Endothelial cell of umbilical vein (primary cell): ENCODE measurements around the gene CAMKMT.

Experiments
- EZH2 ChIP-seq: IDR thresholded peaks from 2 replicates; pipeline ENCODE4 v1.6.1; 2012; ENCODE audit warnings: borderline replicate concordance, low read depth, mild to moderate bottlenecking, moderate library complexity, low read length, inconsistent platforms; ENCODE audit not compliant: severe bottlenecking
- POLR2AphosphoS5 ChIP-seq: IDR thresholded peaks from 2 replicates; pipeline ENCODE4 v1.6.1; 2012; ENCODE audit warnings: low read depth, mild to moderate bottlenecking, control low read depth, low read length, moderate library complexity; ENCODE audit not compliant: insufficient read depth
- TF ChIP-seq, protein P1 (sequence below), 2 donors: IDR thresholded peaks; 1 replicate in 1 of 2; 2 replicates in 1 of 2; pipeline ENCODE4 v1.5.1; 2011; ENCODE audit warnings: low read length in 2 of 2, mild to moderate bottlenecking in 2 of 2, moderate library complexity in 2 of 2, control low read depth in 1 of 2, inconsistent platforms in 1 of 2, low read depth in 1 of 2; ENCODE audit not compliant: insufficient read depth in 1 of 2; ENCODE audit errors: extremely low read depth in 1 of 2
- TF ChIP-seq, protein P2 (sequence below): IDR thresholded peaks from 2 replicates; pipeline ENCODE4 v1.6.1; 2011; ENCODE audit not compliant: insufficient read depth, insufficient read length

DNA sequence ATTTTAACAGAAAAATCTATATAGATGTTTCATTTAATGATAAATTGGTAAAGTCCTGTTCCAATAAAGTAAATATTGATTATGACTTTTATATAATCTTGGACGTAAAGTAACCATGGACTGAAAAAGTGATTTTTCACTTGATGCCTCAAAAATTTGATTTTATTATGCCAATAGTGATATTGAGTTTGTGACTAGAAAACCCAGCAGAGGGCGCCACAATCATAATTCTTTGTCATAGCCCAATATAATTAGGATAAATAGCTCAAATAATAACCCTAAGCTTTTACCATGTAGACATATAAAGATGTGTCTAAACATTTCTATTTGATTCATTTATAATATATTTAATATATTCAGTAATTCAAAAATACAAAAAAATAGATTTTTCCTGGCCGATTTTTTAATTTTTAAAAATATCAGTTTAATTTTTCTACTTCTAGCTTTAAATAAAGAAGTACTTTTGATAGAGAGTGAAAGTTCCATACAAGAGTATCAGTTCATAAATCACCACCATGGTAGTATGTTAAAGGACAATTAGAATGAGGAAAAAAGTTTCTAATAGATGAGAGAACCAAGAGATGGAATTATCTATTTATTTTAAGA, 30.7 kb downstream of the CAMKMT start:
- TF ChIP-seq, protein P1, sequence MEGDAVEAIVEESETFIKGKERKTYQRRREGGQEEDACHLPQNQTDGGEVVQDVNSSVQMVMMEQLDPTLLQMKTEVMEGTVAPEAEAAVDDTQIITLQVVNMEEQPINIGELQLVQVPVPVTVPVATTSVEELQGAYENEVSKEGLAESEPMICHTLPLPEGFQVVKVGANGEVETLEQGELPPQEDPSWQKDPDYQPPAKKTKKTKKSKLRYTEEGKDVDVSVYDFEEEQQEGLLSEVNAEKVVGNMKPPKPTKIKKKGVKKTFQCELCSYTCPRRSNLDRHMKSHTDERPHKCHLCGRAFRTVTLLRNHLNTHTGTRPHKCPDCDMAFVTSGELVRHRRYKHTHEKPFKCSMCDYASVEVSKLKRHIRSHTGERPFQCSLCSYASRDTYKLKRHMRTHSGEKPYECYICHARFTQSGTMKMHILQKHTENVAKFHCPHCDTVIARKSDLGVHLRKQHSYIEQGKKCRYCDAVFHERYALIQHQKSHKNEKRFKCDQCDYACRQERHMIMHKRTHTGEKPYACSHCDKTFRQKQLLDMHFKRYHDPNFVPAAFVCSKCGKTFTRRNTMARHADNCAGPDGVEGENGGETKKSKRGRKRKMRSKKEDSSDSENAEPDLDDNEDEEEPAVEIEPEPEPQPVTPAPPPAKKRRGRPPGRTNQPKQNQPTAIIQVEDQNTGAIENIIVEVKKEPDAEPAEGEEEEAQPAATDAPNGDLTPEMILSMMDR (IDR thresholded peaks at IDR 0.05; ENCODE audit: extremely low read depth in 1 of 2, insufficient read depth in 1 of 2, low read depth in 1 of 2, low read length in 2 of 2): peak; percentile 36 to 38
- no peak for TF ChIP-seq EZH2
- no peak for TF ChIP-seq POLR2AphosphoS5
- TF ChIP-seq, protein P2, sequence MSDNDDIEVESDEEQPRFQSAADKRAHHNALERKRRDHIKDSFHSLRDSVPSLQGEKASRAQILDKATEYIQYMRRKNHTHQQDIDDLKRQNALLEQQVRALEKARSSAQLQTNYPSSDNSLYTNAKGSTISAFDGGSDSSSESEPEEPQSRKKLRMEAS: no peak
